Trophoblast cell (in vitro differentiated cells and primary cell): Measurements from ENCODE around the gene EVX2.

ENCODE experiments used
- DNase-seq, 2 donors: peaks; one replicate each; pipeline ENCODE4 v3.0.0-alpha.2; 2016
- H2AFZ ChIP-seq: 2 replicates; pipeline ENCODE4 v1.6.1; 2013; ENCODE audit warnings: low read length, moderate library complexity, mild to moderate bottlenecking; ENCODE audit not compliant: insufficient read depth, poor library complexity
- H2AK5ac ChIP-seq: 2 replicates; pipeline ENCODE4 v1.6.1; 2013; ENCODE audit warnings: mild to moderate bottlenecking, low read length
- H2BK120ac ChIP-seq: 2 replicates; pipeline ENCODE4 v1.6.1; 2013; ENCODE audit warnings: low read length, mild to moderate bottlenecking, moderate library complexity; ENCODE audit not compliant: insufficient read depth, poor library complexity
- H2BK12ac ChIP-seq: 2 replicates; pipeline ENCODE4 v1.6.1; 2013; ENCODE audit warnings: mild to moderate bottlenecking, low read length, moderate library complexity
- H2BK5ac ChIP-seq: 2 replicates; pipeline ENCODE4 v1.6.1; 2013; ENCODE audit warnings: low read length, low read depth, moderate library complexity, mild to moderate bottlenecking; ENCODE audit not compliant: poor library complexity
- H3K14ac ChIP-seq: 2 replicates; pipeline ENCODE4 v1.6.1; 2013; ENCODE audit warnings: mild to moderate bottlenecking, low read length
- H3K18ac ChIP-seq: 2 replicates; pipeline ENCODE4 v1.6.1; 2013; ENCODE audit warnings: mild to moderate bottlenecking, low read length
- H3K23ac ChIP-seq: 2 replicates; pipeline ENCODE4 v1.6.1; 2013; ENCODE audit warnings: low read length
- H3K27ac ChIP-seq: 2 replicates; pipeline ENCODE4 v1.5.1; 2013; ENCODE audit warnings: low read depth, mild to moderate bottlenecking, inconsistent platforms, low read length, moderate library complexity
- H3K27me3 ChIP-seq: 2 replicates; pipeline ENCODE4 v1.6.1; 2013; ENCODE audit warnings: inconsistent platforms, mild to moderate bottlenecking, low read length, moderate library complexity; ENCODE audit not compliant: insufficient read depth
- H3K36me3 ChIP-seq, 2 experiments: 1 replicate in 1 of 2; 2 replicates in 1 of 2; pipeline ENCODE4 v1.6.1; 2013; ENCODE audit warnings: low read length in 2 of 2, mild to moderate bottlenecking in 2 of 2, moderate library complexity in 1 of 2; ENCODE audit not compliant: insufficient read depth in 2 of 2, control insufficient read depth in 1 of 2
- H3K4ac ChIP-seq: 2 replicates; pipeline ENCODE4 v1.6.1; 2013; ENCODE audit warnings: low read depth, mild to moderate bottlenecking, low read length, moderate library complexity
- H3K4me1 ChIP-seq, 2 experiments: 1 replicate in 1 of 2; 2 replicates in 1 of 2; pipeline ENCODE4 v1.6.1; 2013; ENCODE audit warnings: low read length in 2 of 2, mild to moderate bottlenecking in 2 of 2, moderate library complexity in 1 of 2; ENCODE audit not compliant: insufficient read depth in 2 of 2, control insufficient read depth in 1 of 2
- H3K4me2 ChIP-seq: 2 replicates; pipeline ENCODE4 v1.6.1; 2013; ENCODE audit warnings: inconsistent platforms, mild to moderate bottlenecking, low read length, moderate library complexity
- H3K4me3 ChIP-seq: 2 replicates; pipeline ENCODE4 v1.5.1; 2013; ENCODE audit warnings: mild to moderate bottlenecking, low read depth, low read length, inconsistent platforms
- H3K79me1 ChIP-seq: one replicate; pipeline ENCODE4 v1.6.1; 2013; ENCODE audit warnings: low read length
- H3K79me2 ChIP-seq: 2 replicates; pipeline ENCODE4 v1.6.1; 2013; ENCODE audit warnings: low read length, mild to moderate bottlenecking; ENCODE audit not compliant: control insufficient read depth, insufficient read depth, poor library complexity
- H3K9ac ChIP-seq: 2 replicates; pipeline ENCODE4 v1.6.1; 2013; ENCODE audit warnings: mild to moderate bottlenecking, low read length
- H3K9me3 ChIP-seq: 2 replicates; pipeline ENCODE4 v1.6.1; 2013; ENCODE audit warnings: low read depth, mild to moderate bottlenecking, control low read depth, inconsistent platforms, low read length; ENCODE audit not compliant: insufficient read depth
- H4K12ac ChIP-seq: 2 replicates; pipeline ENCODE4 v1.6.1; 2013; ENCODE audit warnings: low read depth, mild to moderate bottlenecking, low read length, moderate library complexity
- H4K8ac ChIP-seq: 2 replicates; pipeline ENCODE4 v1.6.1; 2013; ENCODE audit warnings: low read depth, mild to moderate bottlenecking, low read length, moderate library complexity
- H4K91ac ChIP-seq: one replicate; pipeline ENCODE4 v1.6.1; 2013; ENCODE audit warnings: low read depth, mild to moderate bottlenecking, low read length, moderate library complexity
- WGBS: extraction: QIAGEN DNeasy Blood & Tissue Kit; methylation state at CpG from one replicate; pipeline ENCODE4 v1.1.7; 2013; ENCODE audit warnings: missing lambda C conversion rate; ENCODE audit not compliant: insufficient read length, insufficient coverage; ENCODE audit errors: extremely low coverage; 5-methylcytosine and 5-hydroxymethylcytosine counted together

The EVX2 gene

DNA sequence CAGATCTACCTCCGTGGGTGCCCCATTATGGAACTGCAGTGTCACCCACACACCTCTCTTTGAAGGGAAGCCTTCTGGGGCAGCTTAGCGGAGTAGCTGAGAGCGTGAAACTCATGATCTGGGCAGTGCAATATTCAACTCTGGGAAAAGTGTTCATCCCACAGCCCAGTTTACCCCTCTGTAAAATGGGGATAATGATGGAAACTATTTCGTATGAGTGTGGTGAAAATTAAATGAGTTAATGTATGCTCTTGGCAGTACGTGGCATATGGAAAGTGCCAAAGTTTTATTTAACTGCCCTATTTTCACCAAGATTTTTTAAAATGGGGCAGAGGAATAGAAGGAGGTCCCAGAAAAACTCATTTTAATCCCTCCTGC lies 11.5 kb downstream of the EVX2 start:
- H2AK5ac ChIP-seq = no peak overlapping the region
- H3K14ac ChIP-seq = no peak overlapping the region
- H2BK5ac ChIP-seq = no peak overlapping the region
- H4K12ac ChIP-seq = no peak overlapping the region
- H2BK120ac ChIP-seq = no peak overlapping the region
- peaks cover 84% of the 10 kb centered on the region for H3K27me3 ChIP-seq
- H2AFZ ChIP-seq = no peak overlapping the region
- H3K9ac ChIP-seq = no peak overlapping the region
- peak overlapping the region; percentile 22 for H3K23ac ChIP-seq
- peaks cover under 1 to 4% of the 10 kb centered on the region in 2 experiments for H3K4me1 ChIP-seq
- DNase-seq = no peak
- peaks cover 10% of the 10 kb centered on the region for H3K9me3 ChIP-seq
- H2BK12ac ChIP-seq = no peak overlapping the region
- no peak overlapping the region for H4K91ac ChIP-seq
- no peak overlapping the region for H3K27ac ChIP-seq
- H3K4me3 ChIP-seq = no peak overlapping the region
- H3K4ac ChIP-seq = no peak overlapping the region
- no peak overlapping the region for H3K4me2 ChIP-seq
- no CpG with 5 or more reads among the region's 5 CpGs for WGBS
- H3K36me3 ChIP-seq = no peaks in the 10 kb centered on the region
- no peak overlapping the region for H3K18ac ChIP-seq
- no peak overlapping the region for H4K8ac ChIP-seq
- H3K79me1 ChIP-seq = no peaks in the 10 kb centered on the region
- no peaks in the 10 kb centered on the region for H3K79me2 ChIP-seq

GRCh38 chr2:176071330-176072291 lies 12.2 kb downstream of the EVX2 start:
- Histone ChIP-seq H2AK5ac (no peak overlapping the region), H3K4me3 (no peak overlapping the region), H2BK5ac (no peak overlapping the region), H3K27ac (no peak overlapping the region), H2AFZ (no peak overlapping the region), H3K4me2 (peak overlapping the region; percentile 11), H3K23ac (peak overlapping the region; percentile 22), H3K18ac (no peak overlapping the region), H3K14ac (no peak overlapping the region), H4K8ac (no peak overlapping the region), H4K91ac (no peak overlapping the region), H3K79me2 (peaks cover 2% of the 10 kb centered on the region), H3K79me1 (peaks cover 2% of the 10 kb centered on the region), H3K9ac (no peak overlapping the region), H3K36me3 (no peaks in the 10 kb centered on the region), H2BK12ac (no peak overlapping the region), H3K27me3 (peaks cover 91% of the 10 kb centered on the region), H3K4ac (no peak overlapping the region), H2BK120ac (no peak overlapping the region), H3K9me3 (peaks cover 10% of the 10 kb centered on the region), H4K12ac (no peak overlapping the region), H3K4me1 (peaks cover 4 to 5% of the 10 kb centered on the region in 2 experiments)
- no peak for DNase-seq
- WGBS = no CpG with 5 or more reads among the region's 58 CpGs

- Histone ChIP-seq H2BK12ac (no peak overlapping the region), H3K27me3 (peaks cover 72% of the 10 kb centered on the region), H4K8ac (no peak overlapping the region), H3K14ac (no peak overlapping the region), H3K79me1 (peaks cover 2% of the 10 kb centered on the region), H3K4me2 (peak overlapping the region; percentile 4), H2AK5ac (no peak overlapping the region), H3K27ac (no peak overlapping the region), H3K9ac (no peak overlapping the region), H2AFZ (no peak overlapping the region), H4K12ac (no peak overlapping the region), H3K79me2 (peaks cover 2% of the 10 kb centered on the region), H3K4ac (no peak overlapping the region), H3K18ac (no peak overlapping the region), H3K4me1 (peaks cover 4 to 5% of the 10 kb centered on the region in 2 experiments), H3K4me3 (no peak overlapping the region), H3K23ac (no peak overlapping the region), H3K9me3 (peaks cover 11% of the 10 kb centered on the region), H3K36me3 (no peaks in the 10 kb centered on the region), H2BK120ac (no peak overlapping the region), H2BK5ac (no peak overlapping the region), H4K91ac (no peak overlapping the region)
- no CpG with 5 or more reads among the region's 30 CpGs for WGBS
- DNase-seq = no peak
Observed at GRCh38 chr2:176068419-176068832, 15.3 kb downstream of the EVX2 start.

- Histone ChIP-seq H3K36me3 (no peaks in the 10 kb centered on the region), H4K91ac (no peak overlapping the region), H3K27me3 (peaks cover 66% of the 10 kb centered on the region), H4K8ac (no peak overlapping the region), H3K79me2 (peaks cover 2% of the 10 kb centered on the region), H2AFZ (no peak overlapping the region), H3K14ac (no peak overlapping the region), H3K4ac (no peak overlapping the region), H3K4me1 (peaks cover 4 to 5% of the 10 kb centered on the region in 2 experiments), H3K9me3 (peaks cover 11% of the 10 kb centered on the region), H2BK12ac (no peak overlapping the region), H4K12ac (no peak overlapping the region), H3K9ac (no peak overlapping the region), H2BK5ac (no peak overlapping the region), H3K4me2 (peak overlapping the region; percentile 57), H3K18ac (no peak overlapping the region), H3K79me1 (peaks cover 2% of the 10 kb centered on the region), H3K23ac (no peak overlapping the region), H2AK5ac (no peak overlapping the region), H3K27ac (no peak overlapping the region), H2BK120ac (no peak overlapping the region), H3K4me3 (no peak overlapping the region)
- no CpG with 5 or more reads among the region's 38 CpGs for WGBS
- DNase-seq = no peak
Observed at GRCh38 chr2:176067589-176068418, 16.0 kb downstream of the EVX2 start.
